DOHH2 (cell line): ENCODE measurements around the gene ARHGAP29.

Experiments used
- H3F3A ChIP-seq: fragments of 200-600 bp; sonication (generic), shearing (Covaris generic); 2 replicates; pipeline ENCODE4 v1.6.0; 2016; ENCODE audit warnings: antibody characterized with exemption, mild to moderate bottlenecking; ENCODE audit not compliant: control insufficient read depth, insufficient read depth
- H3K27ac ChIP-seq: fragments of 200-600 bp; sonication (generic); 2 replicates; pipeline ENCODE4 v1.5.1; 2014; ENCODE audit warnings: low read depth, mild to moderate bottlenecking, low read length, moderate library complexity
- H3K27me3 ChIP-seq: fragments of 200-600 bp; sonication (generic); 2 replicates; pipeline ENCODE4 v1.6.1; 2014; ENCODE audit warnings: mild to moderate bottlenecking, low read length, mixed read lengths; ENCODE audit not compliant: control insufficient read depth
- H3K36me3 ChIP-seq: fragments of 200-600 bp; sonication (generic); 2 replicates; pipeline ENCODE4 v1.6.1; 2014; ENCODE audit warnings: mild to moderate bottlenecking, low read length, moderate library complexity, mixed read lengths; ENCODE audit not compliant: control insufficient read depth
- H3K4me1 ChIP-seq: fragments of 200-600 bp; sonication (generic); 2 replicates; pipeline ENCODE4 v1.6.1; 2014; ENCODE audit warnings: mild to moderate bottlenecking, low read length, mixed read lengths; ENCODE audit not compliant: control insufficient read depth
- H3K4me2 ChIP-seq: fragments of 200-600 bp; sonication (generic); 2 replicates; pipeline ENCODE4 v1.6.0; 2014; ENCODE audit warnings: mild to moderate bottlenecking, low read length, moderate library complexity
- H3K4me3 ChIP-seq: fragments of 200-600 bp; sonication (generic); 2 replicates; pipeline ENCODE4 v1.5.1; 2014; ENCODE audit warnings: mild to moderate bottlenecking, low read length, mixed read lengths
- H3K79me2 ChIP-seq: fragments of 200-600 bp; sonication (generic); 2 replicates; pipeline ENCODE4 v1.6.1; 2014; ENCODE audit warnings: mild to moderate bottlenecking, low read length, mixed read lengths; ENCODE audit not compliant: control insufficient read depth
- H3K9me2 ChIP-seq: fragments of 200-600 bp; sonication (generic); replicated peaks from 2 replicates; pipeline ENCODE4 v1.6.1; 2014; ENCODE audit warnings: mild to moderate bottlenecking, low read length, mixed read lengths; ENCODE audit not compliant: control insufficient read depth
- H3K9me3 ChIP-seq: fragments of 200-600 bp; sonication (generic); 2 replicates; pipeline ENCODE4 v1.6.1; 2014; ENCODE audit warnings: antibody characterized with exemption, low read length, mixed read lengths; ENCODE audit not compliant: control insufficient read depth, insufficient read depth
- H4K20me1 ChIP-seq: fragments of 200-600 bp; sonication (generic); 2 replicates; pipeline ENCODE4 v1.6.0; 2014; ENCODE audit warnings: low read depth, mild to moderate bottlenecking, antibody characterized with exemption, low read length, moderate library complexity; ENCODE audit not compliant: control insufficient read depth, insufficient read depth
- EZH2phosphoT487 ChIP-seq: fragments of 200-600 bp; sonication (generic); IDR thresholded peaks from 2 replicates; pipeline ENCODE4 v1.6.1; 2017; ENCODE audit warnings: borderline replicate concordance, mild to moderate bottlenecking, antibody characterized with exemption, low read length, moderate library complexity, mixed read lengths
- TF ChIP-seq, protein P1 (sequence below): fragments of 200-600 bp; sonication (generic); IDR thresholded peaks from one replicate; pipeline ENCODE4 v1.5.1; 2014; ENCODE audit warnings: antibody characterized with exemption, mild to moderate bottlenecking, low read depth, low read length; ENCODE audit not compliant: poor library complexity, severe bottlenecking

The ARHGAP29 gene

DNA sequence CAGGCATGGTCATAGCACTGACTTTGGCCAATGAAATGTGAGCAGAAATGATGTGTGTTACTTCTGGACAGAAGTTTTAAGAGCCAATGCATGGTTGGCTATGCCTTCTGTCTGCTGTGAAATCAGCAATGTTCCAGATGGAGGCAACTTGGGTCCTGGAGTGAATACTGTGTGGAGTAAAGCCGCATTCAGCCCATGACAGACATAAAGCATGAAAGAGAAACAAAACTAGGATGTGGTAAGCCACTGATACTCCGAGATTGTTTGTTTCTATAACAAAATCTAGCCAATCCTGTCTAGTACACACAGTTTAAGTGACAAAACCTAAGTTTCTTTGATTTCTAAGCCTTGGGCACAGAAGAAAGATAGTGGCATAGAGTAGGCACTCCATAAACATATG, 47.1 kb upstream of the ARHGAP29 start:
- Histone ChIP-seq H3K79me2 (no peaks in the 10 kb centered on the region), H3K36me3 (no peaks in the 10 kb centered on the region), H3K27me3 (no peaks in the 10 kb centered on the region), H3K9me2 (no peaks in the 10 kb centered on the region), H3K4me3 (no peak overlapping the region), H3F3A (no peaks in the 10 kb centered on the region), H3K27ac (no peak overlapping the region), H3K4me1 (no peaks in the 10 kb centered on the region), H3K9me3 (no peaks in the 10 kb centered on the region; the same call in 1 of the 2 replicates), H3K4me2 (no peak overlapping the region), H4K20me1 (no peaks in the 10 kb centered on the region)
- no peak for TF ChIP-seq EZH2phosphoT487
- TF ChIP-seq, protein P1, sequence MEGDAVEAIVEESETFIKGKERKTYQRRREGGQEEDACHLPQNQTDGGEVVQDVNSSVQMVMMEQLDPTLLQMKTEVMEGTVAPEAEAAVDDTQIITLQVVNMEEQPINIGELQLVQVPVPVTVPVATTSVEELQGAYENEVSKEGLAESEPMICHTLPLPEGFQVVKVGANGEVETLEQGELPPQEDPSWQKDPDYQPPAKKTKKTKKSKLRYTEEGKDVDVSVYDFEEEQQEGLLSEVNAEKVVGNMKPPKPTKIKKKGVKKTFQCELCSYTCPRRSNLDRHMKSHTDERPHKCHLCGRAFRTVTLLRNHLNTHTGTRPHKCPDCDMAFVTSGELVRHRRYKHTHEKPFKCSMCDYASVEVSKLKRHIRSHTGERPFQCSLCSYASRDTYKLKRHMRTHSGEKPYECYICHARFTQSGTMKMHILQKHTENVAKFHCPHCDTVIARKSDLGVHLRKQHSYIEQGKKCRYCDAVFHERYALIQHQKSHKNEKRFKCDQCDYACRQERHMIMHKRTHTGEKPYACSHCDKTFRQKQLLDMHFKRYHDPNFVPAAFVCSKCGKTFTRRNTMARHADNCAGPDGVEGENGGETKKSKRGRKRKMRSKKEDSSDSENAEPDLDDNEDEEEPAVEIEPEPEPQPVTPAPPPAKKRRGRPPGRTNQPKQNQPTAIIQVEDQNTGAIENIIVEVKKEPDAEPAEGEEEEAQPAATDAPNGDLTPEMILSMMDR, result no peak

DNA sequence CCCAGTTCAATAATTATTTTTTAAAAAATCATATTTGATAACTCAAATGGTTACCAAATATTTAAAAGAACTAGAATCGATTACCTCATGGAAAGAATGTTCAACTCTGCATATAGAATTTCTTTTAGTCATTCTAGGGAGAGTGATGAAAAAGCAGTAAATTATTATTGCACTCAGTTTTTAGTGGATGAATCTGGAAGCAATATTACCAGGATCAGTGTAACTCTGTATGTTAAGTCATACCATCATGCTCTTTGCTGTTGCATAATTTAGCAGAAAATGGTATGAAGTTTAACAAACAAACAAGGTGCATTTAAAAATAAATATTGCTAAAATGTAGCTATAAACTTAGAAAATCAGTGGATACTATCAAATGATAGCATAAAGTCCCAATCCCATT, 46.1 kb upstream of the ARHGAP29 start:
- H3F3A ChIP-seq, result no peaks in the 10 kb centered on the region
- no peaks in the 10 kb centered on the region for H3K4me1 ChIP-seq
- H3K36me3 ChIP-seq, result no peaks in the 10 kb centered on the region
- TF ChIP-seq, protein P1, result no peak
- no peak for TF ChIP-seq EZH2phosphoT487
- no peaks in the 10 kb centered on the region; the same call in 1 of the 2 replicates for H3K9me3 ChIP-seq
- H3K27me3 ChIP-seq, result no peaks in the 10 kb centered on the region
- no peaks in the 10 kb centered on the region for H3K79me2 ChIP-seq
- H4K20me1 ChIP-seq, result no peaks in the 10 kb centered on the region
- H3K4me2 ChIP-seq, result no peak overlapping the region
- H3K4me3 ChIP-seq, result no peak overlapping the region
- H3K9me2 ChIP-seq, result no peaks in the 10 kb centered on the region
- no peak overlapping the region for H3K27ac ChIP-seq

DNA sequence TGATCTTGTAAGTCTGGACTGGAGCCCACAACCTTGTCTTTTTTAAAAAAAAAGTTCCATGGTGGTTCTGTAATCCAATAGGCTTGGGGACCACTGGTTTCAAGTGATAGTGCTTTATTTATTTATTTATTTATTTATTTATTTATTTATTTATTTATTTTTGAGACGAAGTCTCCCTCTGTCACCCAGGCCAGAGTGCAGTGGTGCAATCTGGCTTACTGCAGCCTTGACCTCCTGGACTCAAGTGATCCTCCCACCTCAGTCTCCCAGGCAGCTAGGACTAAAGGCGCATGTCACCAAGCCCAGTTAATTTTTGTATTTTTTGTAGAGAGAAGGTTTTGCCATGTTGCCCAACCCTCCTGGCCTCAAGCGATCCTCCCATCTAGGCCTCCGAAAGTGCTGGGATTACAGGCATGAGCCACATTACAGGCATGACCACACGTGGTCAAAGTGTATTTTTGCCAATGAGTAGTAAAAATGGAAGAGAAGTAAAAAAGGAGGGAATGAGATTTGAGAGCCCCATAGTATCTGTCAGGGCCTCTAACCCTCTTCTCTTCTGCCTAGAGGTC, 44.8 kb upstream of the ARHGAP29 start:
- H3K4me1 ChIP-seq, result no peaks in the 10 kb centered on the region
- no peaks in the 10 kb centered on the region; the same call in 1 of the 2 replicates for H3K9me3 ChIP-seq
- H3K27ac ChIP-seq, result no peak overlapping the region
- H3F3A ChIP-seq, result no peaks in the 10 kb centered on the region
- H3K79me2 ChIP-seq, result no peaks in the 10 kb centered on the region
- no peaks in the 10 kb centered on the region for H3K27me3 ChIP-seq
- no peak overlapping the region for H3K4me3 ChIP-seq
- no peak overlapping the region for H3K4me2 ChIP-seq
- H3K36me3 ChIP-seq, result no peaks in the 10 kb centered on the region
- H3K9me2 ChIP-seq, result no peaks in the 10 kb centered on the region
- no peaks in the 10 kb centered on the region for H4K20me1 ChIP-seq
- TF ChIP-seq, protein P1, result no peak
- TF ChIP-seq EZH2phosphoT487, result no peak
